ENCODE measurements around the gene POLR2F.

Gene POLR2F

GRCh38 chr22:37981282-37982011 lies 27.9 kb downstream of the POLR2F start:
- H3K27me3 ChIP-seq (ENCODE audit: insufficient read depth, poor library complexity, severe bottlenecking), result no peaks in the 10 kb centered on the region
- no peak overlapping the region for H3K27ac ChIP-seq (ENCODE audit: poor library complexity, severe bottlenecking)
- ATAC-seq (ENCODE audit: low read depth), result no peak
- no peak overlapping the region for H3K4me3 ChIP-seq (ENCODE audit: severe bottlenecking)
- no peaks in the 10 kb centered on the region for H3K9me3 ChIP-seq (ENCODE audit: severe bottlenecking)
- no peak for DNase-seq (ENCODE audit: low spot score)
- no peaks in the 10 kb centered on the region for H3K36me3 ChIP-seq (ENCODE audit: low read depth)
- H3K4me1 ChIP-seq (ENCODE audit: insufficient read depth, poor library complexity, severe bottlenecking), result no peaks in the 10 kb centered on the region
- no peak for TF ChIP-seq CTCF (IDR thresholded peaks at IDR 0.05; ENCODE audit: poor library complexity, severe bottlenecking)

GRCh38 chr22:37982151-37982785 lies 28.8 kb downstream of the POLR2F start:
- no peak for TF ChIP-seq CTCF (IDR thresholded peaks at IDR 0.05; ENCODE audit: poor library complexity, severe bottlenecking)
- no peak overlapping the region for H3K4me3 ChIP-seq (ENCODE audit: severe bottlenecking)
- H3K27ac ChIP-seq (ENCODE audit: poor library complexity, severe bottlenecking), result no peak overlapping the region

GRCh38 chr22:37982938-37983859 lies 29.7 kb downstream of the POLR2F start:
- Histone ChIP-seq H3K4me1 (ENCODE audit: insufficient read depth, poor library complexity, severe bottlenecking) (no peaks in the 10 kb centered on the region), H3K27ac (ENCODE audit: poor library complexity, severe bottlenecking) (no peak overlapping the region), H3K4me3 (ENCODE audit: severe bottlenecking) (no peak overlapping the region), H3K27me3 (ENCODE audit: insufficient read depth, poor library complexity, severe bottlenecking) (no peaks in the 10 kb centered on the region), H3K9me3 (ENCODE audit: severe bottlenecking) (no peaks in the 10 kb centered on the region), H3K36me3 (ENCODE audit: low read depth) (no peaks in the 10 kb centered on the region)
- DNase-seq (ENCODE audit: low spot score), result no peak
- TF ChIP-seq CTCF (IDR thresholded peaks at IDR 0.05; ENCODE audit: poor library complexity, severe bottlenecking), result no peak
- no peak for ATAC-seq (ENCODE audit: low read depth)

More at GRCh38 chr22:37982151-37982785, 28.8 kb downstream of the POLR2F start:
- no peak for ATAC-seq (ENCODE audit: low read depth)
- DNase-seq (ENCODE audit: low spot score), result no peak
- Histone ChIP-seq H3K4me1 (ENCODE audit: insufficient read depth, poor library complexity, severe bottlenecking) (no peaks in the 10 kb centered on the region), H3K9me3 (ENCODE audit: severe bottlenecking) (no peaks in the 10 kb centered on the region), H3K36me3 (ENCODE audit: low read depth) (no peaks in the 10 kb centered on the region), H3K27me3 (ENCODE audit: insufficient read depth, poor library complexity, severe bottlenecking) (no peaks in the 10 kb centered on the region)

GRCh38 chr22:37983860-37984791 lies 30.6 kb downstream of the POLR2F start, which contains the start of gene SOX10:
Gene SOX10 (minus strand): TSS chr22:37984555. CDS start chr22:37983784, 771 bp downstream.
- Histone ChIP-seq H3K27me3 (ENCODE audit: insufficient read depth, poor library complexity, severe bottlenecking) (no peaks in the 10 kb centered on the region), H3K4me1 (ENCODE audit: insufficient read depth, poor library complexity, severe bottlenecking) (no peaks in the 10 kb centered on the region), H3K36me3 (ENCODE audit: low read depth) (no peaks in the 10 kb centered on the region), H3K4me3 (ENCODE audit: severe bottlenecking) (no peak within 1 kb of the TSS), H3K27ac (ENCODE audit: poor library complexity, severe bottlenecking) (no peak within 1 kb of the TSS), H3K9me3 (ENCODE audit: severe bottlenecking) (no peaks in the 10 kb centered on the region)
- no peak for DNase-seq (ENCODE audit: low spot score)
- ATAC-seq (ENCODE audit: low read depth), result no peak
- no peak for TF ChIP-seq CTCF (IDR thresholded peaks at IDR 0.05; ENCODE audit: poor library complexity, severe bottlenecking)

Data from RWPE2 (cell line).